Measurements from ENCODE around the gene FABP3. TPM values are rescaled to one million over a fixed set of nuclear protein-coding genes. Genes with fewer than 3 reads are reported as not detected.
"Not testable (repeated sequence)": the region's sequence is repeated elsewhere in the genome, so short reads cannot be mapped to it uniquely, and the experiment has no call there.

FABP3 gene
- total RNA-seq, 1 donor from 2014 or later, result not detected

GRCh38 chr1:31399976-31400375 lies 27.1 kb upstream of the FABP3 start:
- intact Hi-C loops (cut with micrococcal nuclease), result no loop called here

GRCh38 chr1:31398246-31398645 lies 25.4 kb upstream of the FABP3 start:
- intact Hi-C loops (cut with micrococcal nuclease), result no loop called here

- intact Hi-C loops (cut with micrococcal nuclease), result no loop called here
These were observed 24.7 kb upstream of the FABP3 start for GRCh38 chr1:31397360-31398095.

GRCh38 chr1:31396633-31397351 lies 23.9 kb upstream of the FABP3 start:
- intact Hi-C loops (cut with micrococcal nuclease), result no loop called here

GRCh38 chr1:31394584-31395193 lies 21.8 kb upstream of the FABP3 start:
- intact Hi-C loops (cut with micrococcal nuclease), result loop anchor here (1.0 kb wide), 3 partner anchors 28 to 394 kb away; no protein-coding TSS in a partner anchor

- intact Hi-C loops (cut with micrococcal nuclease), result no loop called here
These were observed 20.6 kb upstream of the FABP3 start for GRCh38 chr1:31393463-31393862.

GRCh38 chr1:31390071-31390470 lies 17.2 kb upstream of the FABP3 start:
- intact Hi-C loops (cut with micrococcal nuclease), result no loop called here

- intact Hi-C loops (cut with micrococcal nuclease), result no loop called here
These were observed 16.7 kb upstream of the FABP3 start for GRCh38 chr1:31389616-31390015.

- intact Hi-C loops (cut with micrococcal nuclease), result no loop called here
These were observed 14.7 kb upstream of the FABP3 start for GRCh38 chr1:31387612-31388011.

- intact Hi-C loops (cut with micrococcal nuclease), result not testable (repeated sequence)
These were observed 13.8 kb upstream of the FABP3 start for GRCh38 chr1:31386576-31387243.

GRCh38 chr1:31383967-31384366 lies 11.1 kb upstream of the FABP3 start:
- intact Hi-C loops (cut with micrococcal nuclease), result no loop called here

- intact Hi-C loops (cut with micrococcal nuclease), result no loop called here
These were observed 9.6 kb upstream of the FABP3 start for GRCh38 chr1:31382379-31382989.

- intact Hi-C loops (cut with micrococcal nuclease), result no loop called here
These were observed 8.8 kb upstream of the FABP3 start for GRCh38 chr1:31381394-31382294.

- intact Hi-C loops (cut with micrococcal nuclease), result no loop called here
These were observed 7.3 kb upstream of the FABP3 start for GRCh38 chr1:31380181-31380580.

GRCh38 chr1:31378001-31378400 lies 5.1 kb upstream of the FABP3 start:
- intact Hi-C loops (cut with micrococcal nuclease), result no loop called here

- intact Hi-C loops (cut with micrococcal nuclease), result no loop called here
These were observed 4.5 kb upstream of the FABP3 start for GRCh38 chr1:31377364-31377863.

GRCh38 chr1:31376375-31377134 lies 3.7 kb upstream of the FABP3 start:
- intact Hi-C loops (cut with micrococcal nuclease), result no loop called here

- intact Hi-C loops (cut with micrococcal nuclease), result no loop called here
These were observed 1.8 kb upstream of the FABP3 start for GRCh38 chr1:31374511-31375196.

All from T-helper 1 cell treated with Interleukin-12 subunit alpha and Interleukin-12 subunit beta and Interleukin-4 antibody, amounts not matched to agents 30 ng/mL and 1 ng/mL, for 36 hours (primary cell).